GM15510 (cell line): ENCODE data around the gene ATF5.

Source experiments
- POLR2A ChIP-seq: IDR thresholded peaks from 3 replicates; pipeline ENCODE4 v1.6.1; 2011; ENCODE audit warnings: borderline replicate concordance; ENCODE audit not compliant: insufficient read length; ENCODE audit errors: extremely low read depth

ATF5 gene

GRCh38 chr19:49911381-49912145 lies 17.4 kb upstream of the ATF5 start:
- TF ChIP-seq POLR2A, result no peak

GRCh38 chr19:49912965-49913685 lies 15.9 kb upstream of the ATF5 start:
- TF ChIP-seq POLR2A, result no peak

GRCh38 chr19:49913720-49914119 lies 15.3 kb upstream of the ATF5 start:
- no peak for TF ChIP-seq POLR2A

- TF ChIP-seq POLR2A, result no peak
These were observed 13.7 kb upstream of the ATF5 start for GRCh38 chr19:49915271-49915670.

GRCh38 chr19:49916839-49917733 lies 11.9 kb upstream of the ATF5 start:
- TF ChIP-seq POLR2A, result no peak

GRCh38 chr19:49918089-49918488 lies 10.9 kb upstream of the ATF5 start:
- TF ChIP-seq POLR2A, result no peak

- no peak for TF ChIP-seq POLR2A
These were observed 8.2 kb upstream of the ATF5 start for GRCh38 chr19:49920624-49921363.

GRCh38 chr19:49921871-49922795 lies 6.9 kb upstream of the ATF5 start:
- TF ChIP-seq POLR2A, result no peak

DNA sequence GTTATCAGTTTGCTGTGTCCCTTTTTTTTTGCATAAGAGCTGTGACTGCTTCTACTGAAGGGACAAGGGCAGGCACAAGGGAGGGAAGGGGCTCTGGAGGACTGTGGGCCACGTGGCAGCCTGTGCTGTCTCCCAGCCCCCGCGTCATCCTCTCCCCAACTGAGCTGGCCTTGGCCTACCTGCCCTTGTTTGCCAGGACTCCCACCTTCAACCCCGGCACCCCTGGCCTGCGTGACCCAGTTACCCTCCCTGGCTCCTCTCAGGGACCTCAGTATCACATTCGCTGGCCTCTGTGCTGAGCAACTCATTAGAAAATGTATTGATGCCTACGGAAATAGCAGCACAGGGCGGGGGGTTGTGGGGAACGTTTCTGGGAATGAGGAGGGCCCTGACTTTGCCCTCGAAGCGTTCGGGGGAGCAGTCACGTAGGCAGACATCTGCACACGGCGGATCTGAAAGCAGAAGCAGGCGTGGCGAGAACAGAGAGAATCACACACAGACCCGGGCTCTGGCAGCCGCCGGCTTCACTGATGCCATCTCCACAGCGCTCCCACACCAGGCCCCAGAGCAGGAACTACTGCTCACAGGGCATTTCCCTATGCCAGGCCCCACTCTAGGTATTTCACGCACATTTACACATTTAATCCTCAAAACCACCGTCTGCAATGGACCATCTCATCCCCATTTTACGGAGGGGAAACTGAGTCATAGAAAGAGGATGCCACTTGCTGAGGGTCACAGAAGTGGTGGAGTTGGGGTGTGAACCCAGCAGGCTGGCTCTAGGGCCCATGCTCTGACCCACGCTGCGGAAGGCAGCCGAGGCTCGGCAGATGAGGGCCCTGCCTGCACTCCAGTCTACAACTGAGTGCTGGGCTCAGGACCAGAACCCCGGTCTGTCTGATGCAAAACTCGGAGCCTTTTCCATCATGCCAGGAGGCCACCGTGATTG lies 5.7 kb upstream of the ATF5 start:
- TF ChIP-seq POLR2A, result no peak

DNA sequence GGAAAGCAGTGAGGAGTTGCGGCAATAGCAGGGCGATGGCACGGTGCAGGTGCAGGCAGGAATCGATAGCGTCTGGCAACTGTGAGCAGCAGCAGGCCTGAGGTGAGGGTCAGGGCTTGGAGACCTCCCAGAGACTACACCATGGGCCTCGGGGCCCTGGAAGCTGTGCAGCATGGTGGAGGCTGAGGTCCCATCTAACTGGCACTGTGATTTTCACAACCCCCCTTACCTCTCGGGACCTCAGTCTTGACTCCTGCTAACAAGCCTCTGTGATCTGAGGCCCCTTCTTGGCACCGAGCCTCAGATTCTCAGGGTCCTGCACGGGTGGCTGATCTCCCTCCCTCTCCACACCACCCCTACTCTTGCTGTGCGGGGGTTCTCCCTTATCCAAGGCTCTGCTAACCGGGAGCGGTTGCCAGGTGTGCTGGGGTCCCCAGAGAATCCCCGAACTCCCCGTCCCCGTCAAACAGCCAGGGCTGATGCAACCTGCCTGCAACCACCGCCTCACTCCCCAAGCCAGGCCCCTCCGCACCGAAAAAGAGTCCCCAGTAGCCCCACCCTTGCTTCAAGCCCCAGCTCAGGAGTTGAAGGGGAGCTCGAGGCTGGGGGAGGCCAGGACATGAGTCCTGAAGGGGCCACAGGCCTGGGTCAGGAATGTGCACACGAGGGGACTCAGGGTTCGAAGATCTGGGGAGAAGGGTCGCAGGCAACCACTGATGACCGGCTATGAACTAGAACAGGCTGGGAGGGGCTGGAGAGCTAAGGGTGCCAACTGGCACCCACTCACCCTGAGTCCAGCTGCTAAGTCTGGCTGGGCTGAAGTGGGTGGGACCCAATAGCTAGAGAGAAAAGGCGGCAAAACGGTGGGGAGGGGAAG lies 4.8 kb upstream of the ATF5 start:
- TF ChIP-seq POLR2A, result no peak

DNA sequence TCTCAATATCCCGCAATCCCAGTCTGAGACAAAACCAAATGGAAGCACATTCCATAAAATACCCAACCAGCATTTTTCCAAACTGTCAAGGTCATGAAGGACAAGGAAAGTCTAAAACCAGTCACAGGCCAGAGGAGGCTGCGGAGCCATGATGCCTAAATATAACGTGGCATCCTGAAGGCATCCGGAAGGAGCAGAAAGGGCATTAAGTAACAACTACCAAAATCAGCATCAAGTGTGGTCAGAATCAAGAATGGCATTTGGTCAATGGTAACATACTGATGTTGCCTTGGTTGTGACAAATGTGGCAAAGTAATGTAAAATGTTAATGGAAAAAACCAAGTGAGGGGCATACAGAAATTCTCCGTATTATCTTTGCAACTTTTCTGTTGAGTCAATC lies 3.5 kb upstream of the ATF5 start:
- TF ChIP-seq POLR2A, result no peak
